ENCODE measurements around the gene TMEM200B.
"Not testable (repeated sequence)": the region's sequence is repeated elsewhere in the genome, so short reads cannot be mapped to it uniquely, and the experiment has no call there.

TMEM200B gene

GRCh38 chr1:29112705-29113412 lies 10.8 kb downstream of the TMEM200B start:
- DNase-seq (ENCODE audit: low read depth, low spot score), result no peak

GRCh38 chr1:29108041-29108440 lies 15.7 kb downstream of the TMEM200B start:
- not testable (repeated sequence) for DNase-seq (ENCODE audit: low read depth, low spot score)

GRCh38 chr1:29105822-29106221 lies 17.9 kb downstream of the TMEM200B start:
- DNase-seq (ENCODE audit: low read depth, low spot score), result no peak

DNA sequence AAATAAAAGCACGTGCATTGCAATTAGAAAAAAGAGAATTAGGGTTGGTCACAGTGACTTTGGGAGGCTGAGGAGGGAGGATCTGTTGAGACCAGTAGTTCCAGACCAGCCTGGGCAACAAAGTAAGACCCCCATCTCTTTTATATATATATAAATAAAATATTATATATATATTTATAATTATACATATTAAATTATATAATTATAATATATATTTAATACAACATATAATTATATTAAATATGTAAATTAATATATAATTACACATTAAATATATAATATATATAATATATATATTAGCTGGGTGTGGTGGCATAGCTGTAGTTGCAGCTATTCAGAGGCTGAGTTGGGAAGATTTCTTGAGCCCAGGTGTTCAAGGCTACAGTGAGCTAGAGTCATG lies 23.2 kb downstream of the TMEM200B start:
- DNase-seq (ENCODE audit: low read depth, low spot score), result no peak

DNA sequence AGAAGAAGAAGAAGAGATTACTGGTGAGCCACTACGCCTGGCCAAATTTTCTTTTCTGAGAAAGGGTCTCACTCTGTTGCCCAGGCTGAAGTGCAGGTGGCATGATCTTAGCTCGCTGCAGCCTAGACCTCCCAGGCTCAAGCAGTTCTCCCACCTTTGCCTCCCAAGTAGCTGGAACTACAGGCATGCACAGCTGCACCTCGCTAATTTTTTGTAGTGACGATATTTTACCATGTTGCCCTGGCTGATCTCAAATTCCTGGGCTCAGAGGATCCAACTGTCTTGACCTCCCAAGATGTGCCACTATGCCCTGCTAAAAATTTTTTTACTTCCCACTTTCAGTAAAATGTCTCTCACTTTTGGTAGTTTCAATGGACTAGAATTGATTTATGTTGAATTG lies 24.4 kb downstream of the TMEM200B start:
- no peak for DNase-seq (ENCODE audit: low read depth, low spot score)

- DNase-seq (ENCODE audit: low read depth, low spot score), result no peak
These were observed 27.3 kb downstream of the TMEM200B start for GRCh38 chr1:29096231-29096886.

DNA sequence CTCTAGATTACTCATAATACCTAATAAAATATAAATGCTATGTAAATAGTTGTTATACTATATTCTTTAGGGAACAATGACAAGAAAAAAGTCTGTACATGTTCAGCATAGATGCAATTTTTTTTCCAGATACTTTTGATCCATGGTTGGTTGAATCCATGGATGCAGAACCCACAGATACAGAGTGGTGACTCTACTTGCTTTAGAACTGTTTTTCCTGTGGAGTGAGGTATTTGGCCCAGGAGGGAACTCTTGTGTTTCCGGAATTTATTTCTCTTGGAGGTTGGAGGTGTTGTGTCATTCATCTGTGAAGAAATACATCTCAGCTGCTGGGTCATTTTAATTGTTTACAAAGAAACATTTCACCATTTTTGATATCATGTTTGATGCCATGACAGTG lies 28.7 kb downstream of the TMEM200B start:
- no peak for DNase-seq (ENCODE audit: low read depth, low spot score)

GRCh38 chr1:29094433-29094832 lies 29.3 kb downstream of the TMEM200B start:
- no peak for DNase-seq (ENCODE audit: low read depth, low spot score)

GRCh38 chr1:29092704-29093103 lies 31.0 kb downstream of the TMEM200B start:
- DNase-seq (ENCODE audit: low read depth, low spot score), result not testable (repeated sequence)

DNA sequence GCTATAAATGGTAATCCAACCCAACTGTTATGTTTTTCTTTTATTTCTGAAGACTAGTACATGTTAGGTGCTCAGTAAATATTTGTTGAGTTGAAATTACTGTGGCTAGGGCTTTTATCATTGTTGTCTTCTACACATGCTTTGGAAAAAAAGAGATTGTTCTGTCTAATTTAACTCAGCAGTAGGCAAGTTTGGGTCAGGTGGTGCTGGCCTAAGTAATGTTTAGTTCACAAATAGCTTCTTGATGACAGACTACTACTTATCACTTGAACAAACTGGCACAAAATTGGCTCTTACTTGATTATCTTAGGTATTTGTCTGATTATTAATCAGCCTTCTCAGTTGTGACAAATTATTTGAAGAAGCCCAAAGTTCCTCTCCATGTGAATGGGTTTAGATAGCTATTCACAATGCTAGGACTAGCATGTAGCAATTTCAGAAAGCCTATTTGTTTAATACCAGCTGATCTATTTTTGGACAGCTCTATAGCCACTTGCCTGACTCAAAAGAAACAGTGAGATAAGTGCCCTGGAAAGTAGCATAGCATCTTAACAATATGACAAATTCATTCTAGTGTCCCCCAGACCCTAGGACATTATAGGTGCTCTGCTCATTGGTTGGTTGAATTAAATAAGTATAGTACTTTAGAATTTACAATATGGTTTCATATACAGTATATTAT lies 32.6 kb downstream of the TMEM200B start:
- DNase-seq (ENCODE audit: low read depth, low spot score), result no peak

DNA sequence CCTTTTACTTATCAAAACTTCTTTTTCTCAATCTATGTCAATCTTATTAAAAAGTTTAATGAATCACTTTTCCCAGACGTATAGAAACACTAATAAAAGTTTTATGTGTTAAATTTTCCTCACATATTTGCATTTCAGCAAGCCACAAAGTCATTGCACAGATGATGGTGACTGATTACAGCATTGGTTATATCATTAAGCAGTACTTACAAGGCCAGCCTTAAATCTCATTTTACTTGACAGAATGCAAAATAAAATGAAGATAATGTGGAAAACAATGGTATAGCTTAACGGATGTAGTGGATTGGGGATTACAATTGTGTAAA lies 39.5 kb downstream of the TMEM200B start:
- no peak for DNase-seq (ENCODE audit: low read depth, low spot score)

DNA sequence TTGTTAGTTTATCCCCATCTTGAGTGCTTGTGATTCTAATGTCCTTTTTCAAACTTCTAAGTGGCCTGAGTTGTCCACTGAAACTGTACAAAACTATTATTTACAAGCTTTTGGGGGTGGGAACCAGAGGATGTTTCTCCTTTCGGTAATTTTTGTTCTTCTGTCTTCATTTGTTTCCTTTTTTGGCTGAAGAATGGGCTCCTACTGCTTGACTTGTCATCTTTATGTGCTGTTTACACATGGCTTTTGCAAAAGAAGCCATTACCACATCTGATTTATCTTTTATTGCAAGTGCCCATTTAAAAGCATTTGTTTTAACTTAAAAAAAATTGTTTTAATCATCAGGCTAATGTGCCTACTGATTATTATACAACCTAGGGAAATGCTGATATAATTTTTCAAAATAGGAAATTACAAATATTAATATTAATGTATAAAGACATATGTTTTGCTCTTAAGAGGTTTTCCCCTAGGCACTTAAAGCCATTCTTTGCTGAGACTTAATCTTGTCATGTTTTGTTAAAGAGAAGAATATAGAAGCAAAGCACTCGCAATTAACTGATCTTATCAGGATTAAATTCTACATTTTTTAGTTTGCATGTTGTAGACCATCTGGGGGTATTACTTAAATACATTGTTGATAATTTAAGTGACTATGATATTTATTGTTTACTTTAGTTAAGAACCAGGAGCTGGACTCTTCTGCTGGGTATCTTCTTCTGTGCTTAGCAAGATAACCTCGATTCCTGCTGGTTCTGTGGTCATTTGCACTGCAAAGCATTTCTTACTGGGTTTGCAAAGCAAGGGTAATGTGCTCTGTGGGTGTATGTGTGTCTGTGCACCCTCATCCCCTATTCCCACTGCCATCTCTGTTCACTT lies 40.1 kb downstream of the TMEM200B start:
- no peak for DNase-seq (ENCODE audit: low read depth, low spot score)

- DNase-seq (ENCODE audit: low read depth, low spot score), result no peak
These were observed 41.2 kb downstream of the TMEM200B start for GRCh38 chr1:29082519-29082918.

- DNase-seq (ENCODE audit: low read depth, low spot score), result no peak
These were observed 42.5 kb downstream of the TMEM200B start for GRCh38 chr1:29081201-29081600.

GRCh38 chr1:29079916-29080629 lies 43.6 kb downstream of the TMEM200B start:
- not testable (repeated sequence) for DNase-seq (ENCODE audit: low read depth, low spot score)

GRCh38 chr1:29077155-29077554 lies 46.5 kb downstream of the TMEM200B start:
- no peak for DNase-seq (ENCODE audit: low read depth, low spot score)

Measured in iPS DF 19.7 (cell line).